Measurements from ENCODE around the gene VEGFC.

VEGFC gene

DNA sequence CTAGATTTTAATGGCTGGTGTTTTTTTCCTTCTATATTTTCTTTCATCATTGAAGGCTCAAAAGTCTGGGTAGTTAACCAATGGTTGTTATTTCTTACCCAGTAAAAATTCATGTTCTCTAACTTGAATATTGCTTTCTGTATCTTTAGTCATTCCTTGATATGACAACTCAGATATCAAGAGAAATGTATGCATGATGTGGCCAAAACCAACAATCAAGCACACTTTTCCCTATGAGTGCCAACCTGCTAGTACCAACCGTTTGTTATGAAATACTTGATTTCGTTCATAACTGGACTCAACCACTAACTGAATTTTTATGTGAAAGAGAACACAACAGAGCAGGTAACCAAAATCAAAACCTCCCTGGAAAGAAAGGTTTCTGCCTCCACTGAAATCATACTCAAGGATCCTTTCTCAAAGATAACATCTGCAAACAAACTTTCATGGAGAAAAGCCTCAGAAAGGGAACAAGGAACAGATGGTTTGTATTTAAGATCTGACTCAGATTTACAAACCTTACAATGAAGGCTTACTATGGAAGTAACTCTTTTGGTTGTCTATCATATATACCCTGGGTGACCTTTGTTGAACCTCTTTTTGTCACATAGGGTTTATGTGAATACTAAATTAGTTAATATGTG is 8.3 kb upstream of the VEGFC start:
- TF ChIP-seq, protein P1, sequence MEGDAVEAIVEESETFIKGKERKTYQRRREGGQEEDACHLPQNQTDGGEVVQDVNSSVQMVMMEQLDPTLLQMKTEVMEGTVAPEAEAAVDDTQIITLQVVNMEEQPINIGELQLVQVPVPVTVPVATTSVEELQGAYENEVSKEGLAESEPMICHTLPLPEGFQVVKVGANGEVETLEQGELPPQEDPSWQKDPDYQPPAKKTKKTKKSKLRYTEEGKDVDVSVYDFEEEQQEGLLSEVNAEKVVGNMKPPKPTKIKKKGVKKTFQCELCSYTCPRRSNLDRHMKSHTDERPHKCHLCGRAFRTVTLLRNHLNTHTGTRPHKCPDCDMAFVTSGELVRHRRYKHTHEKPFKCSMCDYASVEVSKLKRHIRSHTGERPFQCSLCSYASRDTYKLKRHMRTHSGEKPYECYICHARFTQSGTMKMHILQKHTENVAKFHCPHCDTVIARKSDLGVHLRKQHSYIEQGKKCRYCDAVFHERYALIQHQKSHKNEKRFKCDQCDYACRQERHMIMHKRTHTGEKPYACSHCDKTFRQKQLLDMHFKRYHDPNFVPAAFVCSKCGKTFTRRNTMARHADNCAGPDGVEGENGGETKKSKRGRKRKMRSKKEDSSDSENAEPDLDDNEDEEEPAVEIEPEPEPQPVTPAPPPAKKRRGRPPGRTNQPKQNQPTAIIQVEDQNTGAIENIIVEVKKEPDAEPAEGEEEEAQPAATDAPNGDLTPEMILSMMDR (IDR thresholded peaks at IDR 0.05; ENCODE audit: extremely low read depth, insufficient read depth, missing control alignments), result no peak
- no peak for DNase-seq (ENCODE audit: low spot score)
- in situ Hi-C loops (cut with MboI; ENCODE audit: low pct_unique_long_range_greater_than_20kb, low sequenced_read_pairs, unreplicated experiment), result no loop called here

DNA sequence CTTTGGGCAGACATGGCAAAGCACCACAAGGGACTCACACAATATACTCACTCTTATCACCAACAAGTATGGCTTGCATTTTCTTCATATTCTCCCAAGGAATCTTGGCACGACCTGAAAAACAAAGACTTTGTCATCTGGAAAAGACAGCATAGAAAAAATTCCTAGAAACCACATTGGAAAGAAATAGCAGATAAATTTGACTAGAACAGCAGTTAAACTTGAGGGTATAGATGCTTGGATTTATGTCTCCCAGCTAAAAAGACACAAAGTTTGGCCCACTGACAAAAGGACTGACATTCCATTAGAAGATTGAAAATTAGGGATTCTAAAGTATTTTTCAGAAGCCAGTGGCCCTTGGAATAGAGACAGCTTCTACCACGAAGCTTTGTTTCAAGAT is 6.9 kb upstream of the VEGFC start:
- TF ChIP-seq, protein P1 (IDR thresholded peaks at IDR 0.05; ENCODE audit: extremely low read depth, insufficient read depth, missing control alignments), result no peak
- no peak for DNase-seq (ENCODE audit: low spot score)
- in situ Hi-C loops (cut with MboI; ENCODE audit: low pct_unique_long_range_greater_than_20kb, low sequenced_read_pairs, unreplicated experiment), result no loop called here

DNA sequence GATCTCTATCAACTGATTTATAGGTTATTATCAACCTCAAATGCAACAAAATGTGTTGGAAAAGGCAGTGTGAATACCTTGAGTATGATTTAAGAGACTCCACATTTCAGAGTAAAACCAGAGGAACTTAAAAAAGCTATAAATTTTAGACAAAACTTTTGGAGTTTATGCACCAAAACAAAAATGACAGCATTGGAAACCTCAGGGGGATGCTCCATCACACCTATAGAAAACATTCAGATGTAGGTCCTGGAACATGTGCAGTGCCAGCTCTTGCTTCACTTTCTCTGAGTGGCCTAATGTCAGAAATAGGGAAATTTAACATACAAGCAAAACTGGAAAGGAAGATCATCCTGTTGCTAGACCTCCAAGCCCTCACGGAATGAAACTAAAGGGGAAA is 5.8 kb upstream of the VEGFC start:
- DNase-seq (ENCODE audit: low spot score), result no peak
- in situ Hi-C loops (cut with MboI; ENCODE audit: low pct_unique_long_range_greater_than_20kb, low sequenced_read_pairs, unreplicated experiment), result no loop called here
- TF ChIP-seq, protein P1 (IDR thresholded peaks at IDR 0.05; ENCODE audit: extremely low read depth, insufficient read depth, missing control alignments), result no peak

DNA sequence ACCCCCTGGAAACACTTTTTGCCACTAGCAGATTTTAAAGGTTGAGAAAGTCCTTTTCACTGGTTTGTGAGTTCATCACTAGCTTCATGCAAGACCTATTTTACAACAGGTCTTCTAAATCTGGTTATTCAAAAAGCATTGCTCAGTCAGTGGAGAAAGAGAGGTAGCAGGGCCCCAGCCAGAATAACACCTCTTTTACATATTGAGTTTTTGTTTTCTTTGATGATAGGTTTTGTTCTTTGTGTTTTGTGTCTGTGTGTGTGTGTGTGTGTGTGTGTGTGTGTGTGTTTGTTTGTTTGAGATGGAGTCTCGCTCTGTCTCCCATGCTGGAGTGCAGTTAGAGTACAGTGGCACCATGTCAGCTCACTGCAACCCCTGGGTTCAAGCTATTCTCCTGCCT is 2.7 kb upstream of the VEGFC start:
- in situ Hi-C loops (cut with MboI; ENCODE audit: low pct_unique_long_range_greater_than_20kb, low sequenced_read_pairs, unreplicated experiment), result no loop called here
- DNase-seq (ENCODE audit: low spot score), result no peak
- TF ChIP-seq, protein P1 (IDR thresholded peaks at IDR 0.05; ENCODE audit: extremely low read depth, insufficient read depth, missing control alignments), result no peak

DNA sequence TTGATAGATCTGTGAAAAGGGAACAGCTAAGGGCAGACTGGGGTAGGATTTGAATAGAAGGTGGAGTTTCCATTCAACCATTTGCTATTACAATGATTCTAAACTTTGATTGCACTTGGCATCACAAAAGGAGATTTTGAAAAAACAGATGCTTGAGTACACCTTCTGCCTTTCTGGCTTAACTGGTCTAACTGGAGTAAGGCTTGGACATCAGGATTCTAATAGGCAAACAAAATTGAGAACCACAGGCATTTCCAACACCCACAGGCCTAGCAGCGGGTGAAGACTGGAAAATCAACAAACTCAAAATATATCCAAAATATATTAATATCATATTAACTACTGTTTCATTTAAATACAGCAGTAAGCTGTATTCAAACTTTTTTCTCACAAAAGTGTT is 1.9 kb upstream of the VEGFC start:
- TF ChIP-seq, protein P1 (IDR thresholded peaks at IDR 0.05; ENCODE audit: extremely low read depth, insufficient read depth, missing control alignments), result no peak
- no peak for DNase-seq (ENCODE audit: low spot score)
- in situ Hi-C loops (cut with MboI; ENCODE audit: low pct_unique_long_range_greater_than_20kb, low sequenced_read_pairs, unreplicated experiment), result no loop called here

DNA sequence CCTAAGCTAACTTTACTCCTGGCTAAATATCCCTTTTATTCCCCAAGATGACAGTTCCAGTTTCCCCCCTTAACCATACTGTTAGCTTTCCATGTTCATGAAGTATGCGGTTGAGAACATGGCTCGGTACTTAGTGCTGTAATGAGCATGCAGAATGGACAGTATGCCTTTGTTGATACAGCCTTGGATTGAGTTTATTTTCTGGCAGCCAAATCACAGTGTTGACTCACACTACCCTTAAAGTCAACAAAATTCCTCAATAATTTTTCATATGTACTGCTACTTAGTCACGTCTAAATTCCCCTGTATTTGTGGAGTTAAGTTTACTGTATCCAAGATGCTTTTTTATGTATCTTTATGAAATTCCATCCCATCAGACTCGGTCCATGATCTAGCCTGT is 1.4 kb upstream of the VEGFC start:
- TF ChIP-seq, protein P1 (IDR thresholded peaks at IDR 0.05; ENCODE audit: extremely low read depth, insufficient read depth, missing control alignments), result no peak
- DNase-seq (ENCODE audit: low spot score), result no peak
- in situ Hi-C loops (cut with MboI; ENCODE audit: low pct_unique_long_range_greater_than_20kb, low sequenced_read_pairs, unreplicated experiment), result no loop called here

Data from GM13977 (cell line).